MV-4-11 (cell line): ENCODE measurements around the gene KCNJ13.

Experiments used
- DNase-seq: peaks from one replicate; lab custom pipeline; 2025; lab: John Stamatoyannopoulos, UW

Gene KCNJ13

DNA sequence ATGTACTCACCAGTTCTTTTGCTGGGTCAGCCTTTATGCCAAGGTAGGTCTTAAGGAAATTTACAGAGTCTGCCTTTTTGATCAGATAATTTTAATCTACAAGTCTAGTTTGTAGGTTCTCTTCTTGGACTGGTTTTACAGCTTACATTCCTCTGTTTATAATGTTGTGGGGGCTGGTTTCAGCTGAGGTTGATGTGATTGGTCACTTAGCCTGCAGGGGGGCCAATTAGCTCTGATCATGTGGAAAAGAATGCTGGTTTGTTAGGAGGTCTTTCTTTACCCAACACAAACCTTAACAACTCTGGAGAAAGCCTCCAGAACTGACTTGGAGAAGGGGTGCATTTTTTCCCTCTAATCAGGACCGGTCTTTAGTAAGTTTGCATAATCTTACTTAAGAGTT lies at the start of gene KCNJ13:
TSS of gene KCNJ13 (minus strand) at position 131 of the 400 bp plus-strand sequence. CDS start 5,203 bp downstream, outside the sequence.
- DNase-seq, result no peak

DNA sequence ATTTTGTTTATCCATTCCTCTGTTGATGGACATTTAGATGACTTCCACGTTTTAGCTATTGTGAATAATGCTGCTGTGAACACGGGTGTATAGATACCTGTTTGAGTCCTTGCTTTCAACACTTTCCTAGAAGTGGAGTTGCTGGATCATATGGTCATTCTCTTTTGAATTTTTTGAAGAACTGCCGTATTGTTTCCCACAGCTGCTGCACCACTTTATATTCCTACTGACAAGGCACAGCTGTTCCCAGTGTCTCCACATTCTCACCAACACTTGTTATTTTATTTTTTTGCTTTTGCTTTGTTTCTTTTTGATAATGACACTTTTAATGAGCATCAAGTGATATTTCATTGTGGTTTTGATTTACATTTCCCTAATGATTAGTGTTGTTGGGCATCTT lies 41.4 kb upstream of the KCNJ13 start:
- DNase-seq, result no peak

DNA sequence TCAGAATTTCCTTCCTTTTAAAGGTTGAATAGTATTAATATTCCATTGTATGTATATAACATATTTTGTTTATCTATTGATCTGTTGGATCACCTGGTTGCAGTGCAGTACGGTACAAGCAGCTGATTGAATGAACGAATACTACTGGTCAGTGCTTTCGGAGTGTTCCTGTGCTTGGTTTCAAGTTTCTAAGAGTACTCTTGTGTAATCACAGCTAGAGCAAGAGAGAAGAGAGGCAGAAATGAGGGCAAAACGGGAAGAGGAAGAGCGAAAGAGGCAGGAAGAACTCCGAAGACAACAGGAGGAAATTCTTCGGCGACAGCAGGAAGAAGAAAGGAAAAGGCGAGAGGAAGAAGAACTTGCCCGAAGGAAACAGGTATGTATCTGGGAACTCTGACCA lies 40.3 kb upstream of the KCNJ13 start:
- DNase-seq, result peak; percentile 44

DNA sequence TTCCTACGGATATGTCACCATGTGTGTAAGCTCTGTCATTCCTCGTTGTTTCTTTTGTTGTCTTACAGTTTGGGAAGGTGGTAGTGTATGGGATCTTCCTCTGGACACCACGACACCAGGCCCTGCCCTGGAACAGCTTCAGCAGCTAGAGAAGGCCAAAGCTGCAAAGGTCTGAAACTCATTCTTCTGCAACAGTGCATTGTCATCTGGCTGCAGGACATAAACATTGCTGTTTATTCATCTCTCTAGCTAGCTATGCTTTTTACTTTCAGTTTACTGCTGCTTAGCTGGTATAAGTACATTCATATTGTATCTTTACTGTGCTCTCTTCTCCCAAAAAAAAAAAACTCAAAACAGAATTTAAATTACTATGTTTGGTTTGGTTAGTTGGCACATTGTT lies 39.2 kb upstream of the KCNJ13 start:
- DNase-seq, result no peak

DNA sequence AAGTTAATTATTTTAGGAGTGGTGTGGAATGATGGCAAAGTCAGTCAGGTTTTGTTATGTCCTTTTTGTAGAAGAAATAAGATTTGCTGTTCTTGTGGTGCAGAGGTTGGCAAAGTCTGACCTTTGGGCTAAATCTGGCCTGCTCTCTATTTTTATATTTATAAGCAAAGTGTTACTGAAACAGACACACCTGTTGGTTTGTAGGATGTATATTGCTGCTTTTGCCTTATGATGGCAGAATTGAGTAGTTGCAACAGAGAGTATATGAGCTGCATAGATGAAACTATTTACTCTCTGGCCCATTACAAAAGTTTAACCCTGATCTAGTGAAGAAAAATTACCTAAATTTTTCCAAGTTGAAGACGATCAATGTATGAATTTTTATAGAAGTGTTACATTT lies 34.1 kb upstream of the KCNJ13 start:
- DNase-seq, result no peak

DNA sequence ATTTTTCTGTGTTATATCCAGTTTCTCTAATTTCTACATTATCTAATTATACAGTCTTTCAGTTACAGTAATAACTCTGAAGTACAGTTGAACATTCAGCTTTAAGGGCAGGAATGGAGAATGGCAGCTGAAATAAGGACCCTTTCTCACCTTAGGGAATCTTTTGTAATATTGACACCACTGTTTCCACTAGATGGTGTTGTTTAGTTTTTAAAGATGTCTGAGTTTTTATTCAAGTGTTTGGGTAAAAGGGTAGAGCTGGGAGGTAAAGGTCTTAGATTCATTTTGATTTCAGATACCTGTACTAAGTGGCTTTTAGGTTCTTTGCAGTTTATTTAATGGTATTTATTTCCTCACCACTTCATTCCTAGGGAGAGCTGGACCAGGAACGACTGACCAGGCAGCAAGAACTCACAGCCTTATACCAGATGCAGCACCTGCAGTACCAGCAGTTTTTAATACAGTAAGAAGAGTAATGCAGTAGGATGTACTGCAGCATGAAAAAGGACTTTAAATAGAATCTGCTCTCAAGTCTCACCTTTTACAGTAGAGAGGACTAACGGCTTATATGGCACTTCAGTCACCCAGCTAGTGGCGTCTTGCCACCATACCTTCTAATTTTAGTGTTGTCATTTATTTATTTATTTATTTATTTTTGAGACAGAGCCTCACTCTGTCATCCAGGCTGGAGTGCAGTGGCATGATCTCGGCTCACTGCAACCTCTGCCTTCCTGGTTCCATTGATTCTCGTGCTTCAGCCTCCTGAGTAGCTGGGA lies 33.2 kb upstream of the KCNJ13 start:
- no peak for DNase-seq

DNA sequence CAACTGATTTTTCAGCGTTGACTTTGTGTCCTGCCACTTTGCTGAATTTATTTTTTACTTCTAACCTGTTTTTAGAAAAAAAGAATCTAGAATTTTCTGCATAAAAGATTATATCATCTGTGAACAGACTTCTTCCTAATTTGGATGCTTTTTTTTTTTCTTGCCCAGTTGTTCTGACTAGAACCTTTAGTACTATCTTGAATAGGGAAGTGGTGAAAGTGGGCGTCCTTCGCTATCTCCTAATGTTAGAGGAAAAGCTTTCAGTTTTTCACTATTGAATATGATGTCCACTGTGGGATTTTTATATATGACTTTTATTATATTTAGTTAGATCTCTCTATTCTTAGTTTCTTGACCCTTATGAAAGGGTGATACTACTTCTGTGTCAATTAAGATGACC lies 25.7 kb upstream of the KCNJ13 start:
- DNase-seq, result peak; percentile 64

DNA sequence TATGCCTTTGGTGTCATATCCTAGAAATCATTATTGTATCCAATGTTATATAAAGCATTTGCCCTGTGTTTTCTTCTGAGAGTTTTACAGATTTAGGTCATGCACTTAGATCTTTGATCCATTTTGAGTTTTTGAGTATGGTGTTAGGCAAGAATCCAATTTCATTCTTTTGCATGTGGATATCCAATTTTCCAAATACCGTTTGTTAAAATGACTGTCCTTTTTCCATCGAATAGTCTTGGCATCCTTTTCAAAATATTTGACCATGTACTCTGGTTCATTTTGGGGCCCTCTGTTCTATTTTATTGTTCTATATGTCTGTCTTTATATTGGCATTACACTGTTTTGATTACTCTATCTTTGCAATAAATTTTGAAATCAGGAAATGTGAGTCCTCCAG lies 23.8 kb upstream of the KCNJ13 start:
- no peak for DNase-seq

DNA sequence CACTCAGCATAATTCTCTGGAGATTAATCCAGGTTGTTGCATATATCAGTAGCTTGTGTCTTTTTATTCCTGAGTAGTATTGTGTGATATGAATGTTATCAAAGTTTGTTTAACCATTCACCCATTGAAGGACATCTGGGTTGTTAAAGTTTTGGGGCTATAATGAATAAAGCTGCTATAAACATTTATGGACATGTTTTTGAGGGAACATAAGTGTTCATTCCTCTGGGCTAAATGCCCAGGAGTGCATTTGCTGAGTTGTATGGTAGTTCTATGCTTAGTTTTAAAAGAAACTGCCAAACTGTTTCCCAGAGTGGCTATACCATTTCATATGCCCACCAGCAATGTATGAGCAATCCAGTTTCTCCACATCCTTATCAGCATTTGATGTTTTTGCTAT lies 21.8 kb upstream of the KCNJ13 start:
- no peak for DNase-seq

DNA sequence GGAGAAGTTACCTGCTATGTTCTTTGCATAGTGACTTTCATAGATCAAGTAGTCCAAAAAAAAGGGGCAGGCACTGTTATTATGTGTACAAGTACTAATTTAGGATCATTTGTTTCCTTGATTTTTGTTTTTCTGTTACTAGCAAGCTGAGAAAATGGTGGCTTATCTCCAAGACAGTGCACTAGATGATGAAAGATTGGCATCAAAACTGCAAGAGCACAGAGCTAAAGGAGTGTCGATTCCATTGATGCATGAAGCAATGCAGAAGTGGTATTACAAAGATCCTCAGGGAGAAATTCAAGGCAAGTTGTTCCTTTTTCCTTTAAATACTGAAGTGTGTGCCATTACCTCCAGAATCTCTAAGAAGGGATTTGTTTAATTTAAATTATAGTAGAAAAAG lies 19.6 kb upstream of the KCNJ13 start:
- no peak for DNase-seq

DNA sequence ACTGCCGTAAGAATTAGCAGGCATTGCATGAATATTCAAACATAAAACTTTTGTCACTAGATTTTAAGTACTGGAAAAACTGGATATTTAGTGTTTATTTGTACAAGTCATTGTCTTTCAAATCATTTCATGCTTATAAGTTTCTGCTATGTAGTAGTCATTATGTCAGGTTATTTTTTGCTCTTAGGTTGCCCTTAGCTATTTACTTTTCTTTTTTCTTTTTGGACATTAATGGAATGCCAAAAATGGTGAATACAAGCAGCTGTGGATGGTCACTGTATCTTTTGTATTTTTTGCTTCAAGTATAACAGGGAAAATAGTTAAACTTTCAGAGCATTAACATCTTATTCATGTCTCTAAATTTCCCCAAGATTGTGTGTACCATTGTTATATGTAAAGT lies 18.6 kb upstream of the KCNJ13 start:
- DNase-seq, result no peak

DNA sequence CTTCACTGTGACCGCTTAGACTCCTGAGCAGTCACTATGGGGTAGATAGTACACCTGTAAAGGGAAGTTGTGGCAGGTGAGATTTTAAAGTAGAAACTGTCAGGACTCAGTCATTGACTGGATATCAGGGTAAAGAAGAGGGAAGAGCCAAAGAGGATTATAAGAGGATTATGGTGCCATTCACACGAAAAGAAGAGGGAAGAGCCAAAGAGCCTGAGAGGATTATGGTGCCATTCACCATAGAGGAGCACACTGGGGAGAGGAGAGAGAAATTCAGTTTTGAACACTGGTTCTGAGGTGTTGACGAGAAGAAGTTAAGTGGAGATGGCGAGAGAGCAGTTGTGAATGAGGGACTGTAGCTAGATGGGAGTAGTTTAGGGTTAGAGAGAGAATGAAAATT lies 16.9 kb upstream of the KCNJ13 start:
- DNase-seq, result no peak

DNA sequence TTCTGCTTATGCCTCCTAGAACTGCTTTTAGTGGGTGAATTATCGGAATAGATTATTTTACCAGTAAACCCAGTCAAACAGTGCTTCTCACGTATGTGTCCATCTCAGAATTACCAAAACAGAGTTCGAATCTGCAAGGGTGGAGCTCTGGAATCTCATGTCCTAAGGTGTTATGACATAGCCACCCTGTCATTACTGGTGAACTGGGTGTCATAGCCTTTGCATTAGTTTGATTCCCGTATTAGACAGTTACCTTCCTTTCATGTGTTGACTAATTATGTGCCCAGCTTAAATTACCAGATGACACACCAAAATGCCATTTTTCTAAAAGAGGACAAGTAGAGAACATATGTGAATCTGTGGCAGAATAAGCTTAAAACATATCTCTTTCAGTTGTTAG lies 15.2 kb upstream of the KCNJ13 start:
- no peak for DNase-seq

DNA sequence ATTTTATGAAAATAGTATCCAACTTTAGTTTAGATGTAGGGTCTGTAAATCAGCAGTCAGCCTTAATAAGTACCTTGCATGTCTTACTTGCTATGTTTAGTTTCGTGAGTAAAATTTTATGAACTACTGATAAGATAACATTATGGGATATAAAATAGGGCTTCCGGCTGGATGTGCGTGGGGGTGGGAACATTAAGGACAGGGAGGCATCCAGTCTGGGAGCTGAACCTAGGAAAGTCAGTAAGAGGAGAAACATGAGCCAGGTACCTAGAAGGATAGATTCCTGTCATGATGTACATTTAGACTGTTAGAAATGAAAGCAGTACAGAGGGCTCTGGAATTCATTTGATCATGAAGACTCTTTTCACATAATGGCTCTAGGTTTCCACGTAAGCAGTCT lies 12.7 kb upstream of the KCNJ13 start:
- DNase-seq, result no peak

DNA sequence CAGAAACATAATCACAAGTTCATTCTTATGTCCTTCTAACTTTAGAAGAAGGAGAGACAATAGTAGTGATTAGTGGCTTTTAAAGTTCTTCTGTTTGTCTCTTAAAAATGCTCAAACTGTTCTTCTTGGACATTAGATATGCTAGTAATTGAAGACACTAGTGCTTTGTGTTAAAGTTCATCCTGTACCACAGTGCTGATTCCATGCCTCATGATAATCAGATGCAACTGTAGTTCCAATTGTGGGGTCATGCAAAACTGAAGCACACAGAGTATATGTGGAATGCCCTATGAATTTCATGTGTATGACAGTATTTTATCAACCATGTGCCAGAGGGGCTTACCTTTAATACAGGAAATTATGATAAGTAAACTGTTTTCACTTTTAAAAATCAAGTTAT lies 11.4 kb upstream of the KCNJ13 start:
- no peak for DNase-seq

DNA sequence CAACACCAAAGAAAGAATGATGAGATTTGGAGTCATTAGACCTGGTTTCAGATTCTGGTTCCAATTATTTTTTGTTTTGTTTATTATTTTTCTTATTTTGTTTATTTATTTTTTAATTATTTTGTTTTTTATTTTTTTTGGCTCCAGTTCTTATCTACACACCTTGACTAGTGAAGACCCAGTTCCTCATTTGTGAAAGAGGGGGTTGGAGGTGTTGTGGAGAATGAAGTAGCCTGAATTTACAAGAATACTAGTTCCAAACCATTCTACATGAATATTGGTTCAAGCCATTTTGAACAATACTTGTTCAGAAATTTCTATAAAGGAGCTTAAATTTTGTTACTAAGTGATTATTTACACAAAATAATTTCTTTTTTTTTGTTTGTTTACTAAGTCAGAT lies 6.9 kb upstream of the KCNJ13 start:
- no peak for DNase-seq

DNA sequence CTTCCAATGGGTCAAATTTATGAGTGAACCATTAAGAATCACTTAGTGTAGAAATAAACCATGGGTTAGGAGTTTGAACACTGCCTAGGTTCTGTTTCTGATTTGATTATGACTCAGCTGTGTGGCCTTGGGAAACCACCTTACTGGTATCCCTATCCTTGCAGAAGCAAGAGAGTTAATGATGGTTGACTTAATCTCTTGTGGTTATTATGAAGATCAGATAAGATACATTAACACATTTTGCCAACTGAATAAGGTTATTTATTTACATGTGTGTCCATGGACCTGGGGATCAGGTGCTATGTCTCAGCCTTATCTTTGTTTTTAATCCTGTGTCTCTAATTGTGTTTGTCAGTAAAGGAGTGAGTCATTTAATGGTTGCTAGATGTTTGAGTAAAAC lies 5.4 kb upstream of the KCNJ13 start:
- peak; percentile 9 for DNase-seq

DNA sequence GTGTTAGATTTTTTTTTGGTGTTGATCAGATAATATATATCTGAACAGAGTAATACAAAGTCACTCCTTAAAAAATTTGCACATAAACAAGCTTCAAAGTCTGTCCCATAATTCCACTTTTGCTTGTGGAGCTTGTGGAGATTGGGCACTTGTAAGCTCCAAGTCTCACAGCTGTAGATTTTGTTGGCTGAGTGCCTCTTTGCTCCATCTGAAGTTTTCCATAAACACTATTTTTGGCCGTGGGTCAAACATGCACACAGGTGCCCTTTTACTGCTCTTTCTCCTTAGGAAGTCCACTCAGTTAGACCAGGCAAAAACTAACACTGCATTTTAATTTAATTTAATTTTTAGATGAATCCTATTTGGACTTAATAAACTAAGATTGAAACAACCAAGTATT lies 3.6 kb upstream of the KCNJ13 start:
- DNase-seq, result no peak

DNA sequence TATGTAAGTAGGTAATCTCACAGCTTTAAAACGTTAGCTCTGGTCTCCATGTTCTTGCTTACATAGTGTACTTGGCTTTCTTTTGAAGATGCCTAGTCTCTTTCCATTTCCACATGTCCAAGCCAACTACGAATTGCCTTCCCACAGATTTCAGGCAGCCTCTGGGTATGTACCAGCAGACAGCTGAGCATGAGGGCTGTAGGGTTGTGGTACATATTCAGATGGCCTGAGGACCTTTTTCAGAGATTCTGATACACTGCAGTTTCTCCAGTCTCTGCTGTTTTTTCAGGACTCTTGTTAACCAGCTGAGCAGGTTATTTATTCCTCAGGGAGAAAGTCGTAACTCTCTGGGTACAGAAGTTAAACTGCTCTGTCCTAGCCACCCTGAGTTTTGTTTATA lies 3.1 kb upstream of the KCNJ13 start:
- DNase-seq, result no peak

DNA sequence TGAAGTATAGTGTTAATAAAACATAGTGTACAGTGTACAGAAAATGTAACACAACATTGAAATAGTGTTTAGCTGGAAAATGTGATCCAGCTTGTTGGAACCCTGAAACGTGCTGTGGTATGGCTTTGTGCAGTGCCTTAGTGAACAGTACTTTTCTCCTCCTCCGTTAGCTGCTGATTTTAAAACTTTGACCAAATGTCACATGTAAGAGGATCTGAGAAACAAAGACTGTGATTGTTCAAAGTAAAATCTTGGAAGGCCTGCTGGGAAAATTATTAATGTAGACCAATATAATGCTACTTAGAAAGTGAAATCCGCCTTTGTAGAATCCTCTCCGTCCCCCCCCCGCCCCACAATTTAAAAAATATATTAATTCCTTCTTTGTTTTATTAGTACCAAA lies 911 bp upstream of the KCNJ13 start:
- no peak for DNase-seq

DNA sequence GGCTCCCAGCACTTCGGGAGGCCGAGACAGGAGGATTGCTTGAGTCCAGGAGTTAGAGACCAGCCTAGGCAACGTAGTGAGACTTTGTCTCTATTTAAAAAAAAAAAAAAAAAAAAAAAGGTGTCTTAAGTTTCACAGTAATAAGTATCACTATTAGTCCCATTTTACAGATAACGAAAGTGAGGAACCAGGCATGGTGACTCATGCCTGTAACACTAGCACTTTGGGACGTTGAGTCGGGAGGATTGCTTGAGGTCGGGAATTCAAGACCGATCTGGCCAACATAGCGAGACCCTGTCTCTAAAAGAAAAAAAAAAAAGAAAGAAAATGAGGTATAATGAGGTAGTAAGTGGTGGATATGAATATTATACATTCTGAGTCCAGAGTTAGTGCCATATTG lies 2.5 kb downstream of the KCNJ13 start:
- no peak for DNase-seq

DNA sequence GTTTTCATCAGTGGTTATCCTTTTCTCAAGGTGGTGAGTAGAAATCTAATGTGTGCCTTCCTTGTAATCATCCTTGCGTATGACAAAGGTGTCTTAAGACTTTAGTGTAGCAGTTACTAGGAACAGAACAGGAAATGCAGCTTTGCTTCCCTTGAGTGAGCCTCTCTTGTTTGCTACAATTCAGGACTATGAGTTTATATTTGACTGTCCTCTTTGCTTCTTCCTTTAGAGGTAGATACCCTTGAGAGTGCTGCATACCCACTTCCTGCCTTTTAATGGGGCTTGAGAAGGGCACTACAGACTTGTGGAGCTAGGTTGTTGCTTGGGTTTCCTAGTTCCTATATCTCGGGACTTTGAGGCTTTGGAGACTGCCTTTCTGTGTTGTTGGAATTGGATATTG lies 3.8 kb downstream of the KCNJ13 start:
- DNase-seq, result no peak

DNA sequence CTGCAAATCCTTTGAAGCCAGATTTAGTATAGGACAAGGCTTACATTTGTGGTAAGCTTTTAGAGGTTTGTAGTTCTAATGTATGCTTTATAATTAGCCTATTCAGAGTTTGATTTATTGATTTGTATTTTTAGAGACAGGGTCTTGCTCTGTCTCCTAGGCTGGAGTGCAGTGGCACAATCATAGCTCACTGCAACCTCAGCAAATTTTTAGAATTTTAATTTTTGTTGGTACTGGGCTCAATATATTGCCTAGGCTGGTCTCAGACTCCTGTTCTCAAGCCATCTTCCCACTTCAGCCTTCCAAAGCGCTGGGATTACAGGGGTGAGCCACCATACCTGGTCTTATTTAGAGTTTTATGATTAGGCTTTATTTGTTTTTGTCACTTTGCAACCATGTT lies 4.5 kb downstream of the KCNJ13 start:
- no peak for DNase-seq

DNA sequence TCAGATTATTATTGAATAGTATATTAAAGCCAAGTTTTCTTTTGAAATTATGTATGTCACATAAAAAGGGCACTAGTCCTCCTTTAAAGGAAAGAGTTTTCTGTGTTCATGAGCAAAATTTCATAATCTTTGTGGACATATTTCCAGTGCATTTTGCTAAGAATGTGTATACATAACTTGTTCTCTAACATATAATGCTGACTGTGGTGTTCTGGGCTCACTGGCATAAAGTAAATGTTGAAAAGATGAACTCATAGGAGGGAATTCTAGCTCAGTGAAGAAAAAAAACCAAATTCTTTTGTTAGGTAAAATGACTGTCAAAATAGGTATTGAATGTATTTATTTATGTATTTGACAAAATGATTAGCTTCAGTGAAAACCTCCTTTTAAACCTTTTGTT lies 6.2 kb downstream of the KCNJ13 start:
- no peak for DNase-seq

DNA sequence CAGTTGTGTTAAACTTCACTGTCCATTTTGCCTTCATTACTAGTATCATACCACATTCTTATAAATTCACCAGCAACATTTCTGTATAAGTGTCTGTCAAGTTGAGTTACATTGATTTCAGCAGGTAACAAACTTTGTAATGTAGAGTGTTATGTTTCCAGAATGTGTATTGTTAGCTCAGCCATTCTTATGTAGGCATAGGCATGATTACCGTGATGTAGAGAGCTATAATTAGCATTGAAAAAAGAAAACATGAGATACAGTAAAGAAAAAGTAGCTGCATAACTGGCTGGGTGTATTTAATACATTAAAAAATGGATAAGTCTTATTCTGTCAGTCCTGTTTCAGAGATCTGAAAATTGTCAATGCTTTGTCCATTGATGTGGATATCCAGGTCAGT lies 8.5 kb downstream of the KCNJ13 start:
- DNase-seq, result no peak
